DMS53 (cell line): ENCODE measurements around the gene MSN.
"Not testable (repeated sequence)": the region's sequence is repeated elsewhere in the genome, so short reads cannot be mapped to it uniquely, and the experiment has no call there.

ENCODE experiments used
- DNase-seq: peaks from one replicate; lab custom pipeline; 2025; lab: John Stamatoyannopoulos, UW

The MSN gene

GRCh38 chrX:65720381-65720964 lies 53.0 kb downstream of the MSN start:
- no peak for DNase-seq

GRCh38 chrX:65723706-65724105 lies 56.3 kb downstream of the MSN start:
- no peak for DNase-seq

GRCh38 chrX:65726715-65727114 lies 59.3 kb downstream of the MSN start:
- no peak for DNase-seq

GRCh38 chrX:65731684-65732289 lies 64.3 kb downstream of the MSN start:
- no peak for DNase-seq

GRCh38 chrX:65740909-65741308 lies 73.5 kb downstream of the MSN start:
- DNase-seq, result no peak

GRCh38 chrX:65741823-65742222 lies 74.4 kb downstream of the MSN start:
- no peak for DNase-seq

- no peak for DNase-seq
Observed at GRCh38 chrX:65744965-65745364, 77.5 kb downstream of the MSN start.

GRCh38 chrX:65745427-65745826 lies 78.0 kb downstream of the MSN start:
- no peak for DNase-seq

- peak; percentile 13 for DNase-seq
Observed at GRCh38 chrX:65745992-65746391, 78.5 kb downstream of the MSN start.

GRCh38 chrX:65750674-65751469 lies 83.4 kb downstream of the MSN start:
- DNase-seq, result no peak

- DNase-seq, result no peak
Observed at GRCh38 chrX:65751519-65751918, 84.1 kb downstream of the MSN start.

- DNase-seq, result no peak
Observed at GRCh38 chrX:65752294-65752693, 84.8 kb downstream of the MSN start.

- peak; percentile 8 for DNase-seq
Observed at GRCh38 chrX:65755786-65756185, 88.3 kb downstream of the MSN start.

- DNase-seq, result no peak
Observed at GRCh38 chrX:65757943-65758342, 90.5 kb downstream of the MSN start.

GRCh38 chrX:65758505-65758904 lies 91.1 kb downstream of the MSN start:
- DNase-seq, result no peak

GRCh38 chrX:65759525-65759924 lies 92.1 kb downstream of the MSN start:
- not testable (repeated sequence) for DNase-seq

GRCh38 chrX:65769564-65770292 lies 102.3 kb downstream of the MSN start:
- no peak for DNase-seq

GRCh38 chrX:65772842-65773241 lies 105.4 kb downstream of the MSN start:
- DNase-seq, result no peak

- DNase-seq, result no peak
Observed at GRCh38 chrX:65781845-65782244, 114.4 kb downstream of the MSN start.

GRCh38 chrX:65783746-65784145 lies 116.3 kb downstream of the MSN start:
- no peak for DNase-seq
